NCI-H774 (cell line): ENCODE results near the gene CD81.

Experiments
- DNase-seq: peaks from one replicate; lab custom pipeline; 2025; lab: John Stamatoyannopoulos, UW

CD81 gene

DNA sequence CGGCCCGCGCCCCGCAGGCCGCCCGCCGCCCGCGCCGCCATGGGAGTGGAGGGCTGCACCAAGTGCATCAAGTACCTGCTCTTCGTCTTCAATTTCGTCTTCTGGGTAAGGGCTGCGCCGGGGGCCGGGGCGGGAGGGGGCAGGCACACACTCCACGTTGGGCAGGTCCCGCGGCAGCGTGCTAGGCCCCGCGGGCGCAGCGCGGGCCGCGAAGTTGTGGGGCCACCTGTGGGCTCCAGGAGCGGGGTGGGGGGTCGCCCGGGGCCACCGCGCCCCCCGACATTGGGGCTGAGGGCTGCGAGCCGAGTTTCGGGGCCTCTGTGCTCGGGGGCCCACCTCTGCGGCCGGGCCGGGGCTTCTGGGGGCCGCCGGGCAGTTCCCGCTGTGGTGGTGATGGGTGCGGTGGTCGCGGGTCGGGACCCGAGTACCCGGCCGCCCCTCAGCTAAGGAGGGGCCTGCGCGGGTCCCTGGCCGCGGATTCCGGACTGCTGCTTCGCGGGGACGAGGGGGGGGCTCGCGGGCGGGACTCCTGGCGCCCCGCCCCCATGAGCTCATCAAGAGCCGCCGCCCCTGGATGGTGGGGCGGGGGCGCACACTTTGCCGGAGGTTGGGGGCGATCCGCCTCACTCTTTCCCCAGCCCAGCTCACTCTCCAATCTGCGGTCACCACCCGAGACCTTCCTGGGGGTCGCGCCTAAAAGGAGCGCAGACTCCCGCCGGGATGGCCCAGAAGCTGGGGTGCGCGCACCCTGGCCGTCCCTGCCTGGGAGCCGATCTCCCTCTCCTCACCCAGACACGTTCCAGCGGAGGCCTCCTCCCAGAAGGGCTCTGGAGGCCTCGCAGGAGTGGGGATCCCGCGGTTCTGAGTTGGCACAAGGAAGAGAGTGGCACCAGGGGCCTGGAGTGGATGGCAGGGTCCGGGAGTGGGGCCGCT is 667 bp downstream of the CD81 start:
- DNase-seq, result peak; percentile 5

GRCh38 chr11:2378527-2379210 is 1.6 kb downstream of the CD81 start:
- DNase-seq, result no peak

GRCh38 chr11:2379466-2380174 is 2.5 kb downstream of the CD81 start:
- DNase-seq, result no peak

- DNase-seq, result no peak
Measured at GRCh38 chr11:2380396-2380795, 3.3 kb downstream of the CD81 start.

GRCh38 chr11:2380807-2381350 is 3.8 kb downstream of the CD81 start:
- no peak for DNase-seq

DNA sequence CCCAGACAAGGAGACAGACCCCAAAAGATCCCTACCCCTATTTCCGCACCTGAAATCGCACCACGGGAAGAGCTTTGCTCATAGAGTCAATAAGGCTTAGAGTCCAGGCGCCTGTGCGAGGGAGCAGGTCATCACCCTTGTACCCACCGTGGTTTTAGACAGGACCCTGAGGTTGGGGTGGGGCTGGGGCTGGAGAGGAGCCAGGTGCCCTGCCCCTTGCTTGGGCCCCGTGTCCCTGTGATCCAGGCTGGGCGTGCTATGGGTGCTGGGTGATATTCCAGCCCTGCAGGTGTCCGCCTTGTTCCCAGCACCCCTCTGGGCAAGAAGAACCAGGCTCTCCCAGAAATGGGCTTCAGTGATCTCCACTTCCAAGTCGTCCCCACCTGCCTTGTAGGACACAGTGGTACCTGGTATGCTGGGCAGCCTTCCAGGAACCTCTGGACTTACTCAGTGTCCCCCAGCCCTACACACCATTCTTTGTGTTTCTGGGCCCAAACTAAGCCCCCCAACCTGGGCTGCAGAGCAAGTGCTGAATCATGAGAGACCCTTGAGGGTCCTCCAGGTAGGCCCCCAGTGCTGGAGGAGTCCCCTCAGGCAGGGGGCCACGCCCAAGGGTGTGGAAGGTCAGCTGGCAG is 4.5 kb downstream of the CD81 start:
- DNase-seq, result no peak

GRCh38 chr11:2382129-2382517 is 5.0 kb downstream of the CD81 start:
- DNase-seq, result no peak

GRCh38 chr11:2382936-2383851 is 6.1 kb downstream of the CD81 start:
- no peak for DNase-seq

GRCh38 chr11:2383852-2384804 is 7.0 kb downstream of the CD81 start:
- no peak for DNase-seq

DNA sequence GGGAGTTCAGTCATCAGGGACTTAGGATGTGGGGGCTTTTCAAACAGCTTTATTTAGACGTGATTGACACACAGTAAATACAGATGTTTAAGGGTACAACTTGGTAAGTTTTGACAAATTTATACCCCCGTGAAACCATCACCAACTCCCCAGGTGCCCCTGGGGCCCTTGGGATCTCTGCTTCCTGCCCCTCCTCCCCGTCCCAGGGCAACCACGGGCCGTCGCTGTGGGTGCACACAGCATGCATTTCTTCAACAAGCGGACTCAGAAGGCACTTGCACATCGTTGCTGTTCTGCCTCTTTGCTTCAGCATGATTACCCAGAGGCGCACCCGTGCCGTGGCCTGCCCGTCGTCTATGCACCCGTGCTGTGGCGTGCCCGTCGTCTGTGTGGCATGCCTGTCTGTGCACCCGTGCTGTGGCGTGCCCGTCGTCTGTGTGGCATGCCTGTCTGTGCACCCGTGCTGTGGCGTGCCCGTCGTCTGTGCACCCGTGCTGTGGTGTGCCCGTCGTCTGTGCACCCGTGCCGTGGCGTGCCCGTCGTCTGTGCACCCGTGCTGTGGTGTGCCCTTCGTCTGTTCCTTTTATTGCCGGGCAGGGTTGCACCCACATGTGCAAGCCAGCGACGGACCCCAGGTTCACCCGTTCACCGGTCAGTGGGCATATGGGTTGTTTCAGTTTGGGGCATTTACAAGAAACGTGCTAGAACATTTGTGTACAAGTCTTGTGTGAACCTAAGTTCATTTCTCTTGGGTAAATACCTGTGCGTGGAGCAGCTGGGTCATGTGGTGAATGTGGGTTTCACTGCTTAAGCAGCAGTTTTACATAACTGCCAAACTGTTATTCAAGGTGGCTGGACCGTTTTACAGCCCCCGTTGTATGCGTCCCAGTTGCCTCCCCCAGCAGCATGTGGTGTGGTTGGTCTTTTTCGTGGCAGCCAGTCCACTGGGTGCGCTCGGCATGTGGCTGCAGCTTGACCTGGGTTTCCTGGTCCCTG is 8.3 kb downstream of the CD81 start:
- no peak for DNase-seq

DNA sequence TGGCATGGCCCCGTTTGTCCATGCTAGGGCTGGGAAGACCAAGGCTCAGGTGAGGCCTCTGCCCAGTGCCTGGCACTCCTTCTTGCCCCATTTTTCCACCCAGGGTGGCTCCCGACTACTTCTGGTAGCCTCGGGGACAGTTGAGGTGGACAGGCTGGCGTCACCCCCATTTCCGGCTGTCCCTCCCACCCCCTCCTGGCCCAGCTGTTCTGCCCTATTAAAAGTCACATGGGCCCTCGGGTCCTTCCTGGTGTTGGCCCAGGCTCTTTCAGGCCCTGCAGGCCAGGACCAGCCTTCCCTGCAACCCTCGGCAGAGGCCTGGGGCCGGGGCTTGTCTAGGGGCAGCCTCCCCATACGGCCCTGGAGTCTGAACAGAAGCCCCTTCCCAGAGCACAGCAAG is 9.5 kb downstream of the CD81 start:
- DNase-seq, result no peak

DNA sequence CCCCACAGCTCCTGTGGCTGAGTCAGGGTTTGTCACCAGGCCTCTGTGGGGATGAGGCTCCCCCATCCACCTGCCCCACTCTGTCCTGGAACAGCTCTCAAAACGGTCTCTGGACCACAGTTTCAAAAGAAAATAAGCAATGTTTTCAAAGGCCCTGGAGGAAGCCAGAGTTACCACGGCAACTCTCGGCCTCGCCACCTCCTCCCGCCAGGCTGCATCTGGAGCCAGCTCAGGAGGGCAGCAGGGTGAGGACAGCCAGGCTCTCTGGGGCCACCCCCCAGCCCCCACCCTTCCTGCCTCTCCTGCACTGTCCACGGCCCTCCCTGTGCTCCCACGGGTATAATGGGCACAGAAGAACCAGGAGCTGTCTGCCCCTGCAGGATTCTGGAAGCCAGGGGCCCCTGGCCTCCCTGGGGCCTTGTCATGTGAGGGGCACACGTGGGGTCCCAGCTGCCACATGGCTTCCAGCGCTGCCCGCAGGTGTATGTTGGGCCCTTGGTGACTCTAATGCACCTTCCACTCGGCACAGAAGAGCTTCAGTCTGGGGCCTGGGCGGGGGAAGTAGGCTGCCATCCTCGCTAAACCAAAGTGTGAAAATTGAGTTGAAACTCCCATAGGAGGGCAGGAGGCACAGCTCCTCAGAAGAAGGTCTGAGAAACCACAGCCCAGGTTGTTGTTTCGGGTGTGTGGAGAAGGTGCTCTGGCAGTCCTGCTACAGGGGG is 10.3 kb downstream of the CD81 start:
- DNase-seq, result no peak

GRCh38 chr11:2388431-2389376 is 11.6 kb downstream of the CD81 start:
- DNase-seq, result no peak

GRCh38 chr11:2389377-2390026 is 12.4 kb downstream of the CD81 start:
- no peak for DNase-seq

DNA sequence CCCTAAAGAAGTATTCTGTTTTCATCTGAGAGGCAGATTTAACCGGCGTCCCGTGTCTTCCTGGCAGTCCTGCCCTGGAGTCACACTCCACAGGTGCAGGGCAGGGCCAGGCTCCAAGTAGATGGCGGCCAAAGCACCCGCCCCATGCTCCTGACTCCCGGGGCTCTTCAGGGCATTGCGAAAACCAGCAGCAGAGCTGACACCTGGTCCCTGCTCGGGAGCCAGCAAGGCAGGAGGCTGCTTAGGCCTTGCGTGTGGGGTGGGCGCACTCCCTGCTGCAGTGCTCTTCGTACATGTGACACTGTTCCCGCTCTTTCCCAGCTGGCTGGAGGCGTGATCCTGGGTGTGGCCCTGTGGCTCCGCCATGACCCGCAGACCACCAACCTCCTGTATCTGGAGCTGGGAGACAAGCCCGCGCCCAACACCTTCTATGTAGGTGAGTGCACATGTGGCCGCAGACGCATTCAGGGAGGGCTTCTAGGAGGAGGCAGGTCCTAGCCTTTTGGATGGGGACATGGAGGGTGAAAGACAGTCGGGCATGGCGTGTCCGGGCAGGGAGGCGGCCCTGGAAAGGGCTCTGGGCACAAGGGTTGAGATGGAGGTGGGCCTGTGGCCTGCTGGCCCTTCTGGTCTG is 13.1 kb downstream of the CD81 start:
- no peak for DNase-seq

- DNase-seq, result no peak
Measured at GRCh38 chr11:2390725-2391151, 13.6 kb downstream of the CD81 start.
